Measurements from ENCODE around the gene CDH24.

The CDH24 gene

GRCh38 chr14:23089498-23090253 is 32.4 kb upstream of the CDH24 start:
- DNase-seq = no peak

DNA sequence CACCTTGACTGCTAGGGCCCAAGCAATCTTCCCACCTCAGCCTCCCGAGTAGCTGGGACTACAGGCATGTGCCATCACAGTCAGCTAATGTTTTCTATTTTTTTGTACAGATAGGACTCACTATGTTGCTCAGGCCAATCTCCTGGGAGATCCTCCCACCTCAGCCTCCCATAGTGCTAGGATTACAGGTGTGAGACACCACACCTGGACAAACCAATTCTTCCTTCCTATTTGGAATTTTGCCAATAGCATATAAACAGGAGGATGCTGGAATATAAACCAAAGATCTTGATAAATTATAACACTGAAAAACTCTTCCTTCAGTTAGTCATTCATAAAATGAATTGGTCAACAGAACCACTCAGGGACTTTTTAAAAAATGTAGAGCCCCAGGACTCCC is 29.2 kb upstream of the CDH24 start:
- no peak for DNase-seq

DNA sequence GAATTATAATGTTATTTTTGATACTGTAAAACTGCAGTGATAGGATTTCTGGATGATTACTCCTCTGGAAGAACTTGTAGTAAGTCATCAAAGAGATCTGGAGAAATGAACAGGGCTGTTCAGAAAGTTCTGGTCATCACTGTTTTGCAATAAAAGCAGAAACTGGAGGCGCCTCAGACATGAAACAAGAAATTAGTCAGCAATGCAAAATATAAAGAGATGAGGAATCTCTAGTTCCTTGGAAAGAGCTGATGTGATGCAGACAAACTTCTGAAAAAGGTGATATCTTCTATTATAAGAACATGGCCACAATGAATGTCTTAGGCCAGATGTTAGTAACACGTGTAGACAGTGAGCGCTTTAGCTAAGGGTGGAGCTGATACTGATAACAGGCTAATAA is 28.1 kb upstream of the CDH24 start:
- no peak for DNase-seq

DNA sequence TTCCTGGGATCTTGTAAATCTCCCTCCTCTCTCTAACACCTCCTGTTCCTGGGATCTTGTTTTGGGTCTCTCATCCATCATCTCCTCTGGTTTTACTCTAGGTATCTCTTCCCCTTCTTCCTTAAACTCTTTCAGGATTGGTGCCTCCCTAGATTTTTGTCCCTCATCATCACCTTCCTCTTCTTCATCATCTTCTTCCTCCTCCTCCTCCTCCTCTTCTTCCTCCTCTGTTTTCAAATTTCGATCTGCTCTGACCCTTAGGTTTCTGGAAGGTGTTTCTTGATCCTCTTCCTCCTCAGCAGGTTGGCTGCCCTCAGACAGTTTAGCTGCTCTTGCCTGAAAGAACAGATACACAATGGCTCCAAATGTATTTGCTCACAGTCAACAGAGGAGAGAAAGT is 23.2 kb upstream of the CDH24 start:
- DNase-seq = no peak

- no peak for DNase-seq
Observed at GRCh38 chr14:23079716-23080115, 22.4 kb upstream of the CDH24 start.

DNA sequence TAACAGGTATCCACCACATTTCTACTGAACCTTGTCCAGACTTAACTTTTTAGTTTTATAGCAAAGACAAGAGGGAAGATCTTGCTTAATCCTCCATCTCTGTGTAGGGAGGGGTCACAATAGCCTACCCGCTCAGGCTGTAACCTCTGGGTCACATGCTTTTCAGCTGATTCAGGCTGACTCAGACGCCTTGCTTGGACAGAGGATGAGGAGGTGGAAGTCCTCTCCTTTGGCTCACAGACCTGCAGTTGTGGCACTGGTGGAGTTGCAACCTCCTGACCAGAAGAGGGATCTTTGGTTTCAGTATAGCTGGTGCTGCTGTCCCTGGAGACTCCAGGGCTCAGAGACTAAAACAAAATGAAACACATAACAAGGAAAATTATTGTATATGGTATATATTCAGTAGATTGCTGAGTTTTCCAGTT is 21.4 kb upstream of the CDH24 start:
- no peak for DNase-seq

DNA sequence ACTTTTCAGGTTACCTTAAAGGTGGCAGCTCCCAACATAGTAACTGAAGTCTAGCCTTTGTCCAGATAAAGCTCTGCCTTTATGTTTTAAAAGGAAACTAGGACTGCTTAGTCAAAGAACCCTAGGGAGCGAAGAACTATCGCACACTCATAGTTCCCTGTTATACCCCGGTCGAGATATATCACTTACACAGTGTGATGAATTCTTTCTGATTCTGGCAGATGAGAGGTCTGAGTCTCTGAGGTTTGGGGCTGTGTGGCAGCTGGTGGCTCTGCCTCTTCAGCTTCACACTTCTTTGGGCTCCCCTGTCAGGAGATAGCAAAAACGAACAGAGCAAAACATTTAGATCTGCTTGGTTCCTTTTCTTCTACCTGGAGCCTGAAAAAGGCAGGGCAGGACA is 20.6 kb upstream of the CDH24 start:
- DNase-seq = no peak

DNA sequence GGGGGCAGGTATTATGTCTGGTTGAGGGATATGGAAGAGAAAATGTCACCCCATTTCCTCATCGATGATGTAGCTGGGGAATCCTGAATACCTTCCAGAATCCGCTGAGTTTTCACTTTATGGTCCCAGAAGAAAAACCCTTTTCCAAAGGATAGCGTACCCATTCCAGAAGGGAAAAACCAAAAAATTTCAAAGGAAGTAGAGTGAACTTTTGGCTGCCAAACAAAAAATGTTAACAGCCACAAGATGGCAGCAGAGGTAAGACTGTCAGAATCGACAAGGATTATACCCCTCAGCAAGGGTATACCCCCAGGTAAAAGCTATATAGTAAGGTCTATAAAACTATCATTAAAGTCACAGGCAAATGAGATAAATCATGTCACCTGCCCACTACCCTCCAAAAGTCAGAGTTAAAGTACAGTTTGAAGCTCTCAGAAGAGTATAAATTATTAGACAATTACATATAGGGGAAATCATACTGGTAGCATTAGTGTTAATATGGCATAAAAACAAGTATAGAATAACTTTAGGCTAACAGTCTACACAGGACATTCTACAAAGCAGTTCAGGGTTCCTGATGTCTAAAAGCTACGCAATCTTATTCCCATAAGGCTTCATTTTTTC is 19.6 kb upstream of the CDH24 start:
- DNase-seq = no peak

GRCh38 chr14:23074906-23075305 is 17.6 kb upstream of the CDH24 start:
- DNase-seq = no peak

GRCh38 chr14:23071921-23072539 is 14.7 kb upstream of the CDH24 start:
- no peak for DNase-seq

GRCh38 chr14:23071244-23071920 is 14.1 kb upstream of the CDH24 start:
- DNase-seq = no peak

- no peak for DNase-seq
Observed at GRCh38 chr14:23070262-23071129, 13.2 kb upstream of the CDH24 start.

- no peak for DNase-seq
Observed at GRCh38 chr14:23069413-23069806, 12.1 kb upstream of the CDH24 start.

DNA sequence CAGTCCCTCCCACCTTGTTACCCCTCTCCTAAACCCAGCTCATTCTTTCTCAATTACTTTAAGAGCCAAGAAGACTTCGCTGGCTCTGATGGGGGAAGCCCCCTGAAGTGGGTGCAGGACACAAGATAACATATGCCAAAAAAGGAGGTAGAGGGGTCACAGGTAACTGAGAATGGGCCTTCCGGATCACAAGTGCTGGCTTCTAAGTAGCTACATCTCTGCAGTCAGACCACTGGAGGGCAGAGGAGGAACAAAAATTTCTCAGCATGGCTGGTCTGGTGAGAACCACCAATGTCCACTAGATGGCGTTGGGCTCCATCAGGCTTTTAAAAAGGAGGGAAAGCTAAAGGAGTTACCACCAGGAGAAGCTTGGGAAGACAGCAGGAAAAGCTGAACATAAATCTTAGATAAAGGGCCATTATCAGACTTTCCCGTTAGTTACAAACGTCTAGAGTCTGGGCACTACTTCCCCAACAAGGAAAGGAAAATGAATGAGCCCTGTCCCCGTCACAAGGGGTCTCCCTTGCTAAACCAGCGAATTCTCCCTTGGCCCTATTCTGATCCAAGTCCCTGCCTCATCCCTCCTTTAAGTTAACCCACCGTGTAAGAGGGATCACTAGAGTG is 11.6 kb upstream of the CDH24 start:
- no peak for DNase-seq

- DNase-seq = no peak
Observed at GRCh38 chr14:23067847-23068788, 10.8 kb upstream of the CDH24 start.

GRCh38 chr14:23066855-23067744 is 9.8 kb upstream of the CDH24 start:
- DNase-seq = no peak

DNA sequence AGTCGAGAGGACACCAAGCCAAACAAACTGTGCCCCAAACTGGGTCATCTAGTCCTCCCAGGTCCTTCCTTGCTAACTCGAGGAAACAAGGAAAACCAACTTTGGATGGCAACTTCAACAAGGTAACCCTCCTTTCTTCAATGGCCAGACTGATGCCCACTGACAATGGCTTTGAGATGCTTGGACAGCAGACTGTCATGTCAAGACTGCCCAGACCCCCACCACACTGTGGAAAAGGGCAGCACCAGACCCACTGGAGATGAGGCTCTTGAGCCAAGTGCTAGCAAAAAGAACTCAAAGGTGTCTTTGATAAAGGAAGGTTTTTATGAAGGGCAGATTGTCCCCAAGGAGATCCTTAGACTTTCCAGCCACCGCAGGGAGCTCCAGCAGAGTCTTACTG is 9.0 kb upstream of the CDH24 start:
- no peak for DNase-seq

DNA sequence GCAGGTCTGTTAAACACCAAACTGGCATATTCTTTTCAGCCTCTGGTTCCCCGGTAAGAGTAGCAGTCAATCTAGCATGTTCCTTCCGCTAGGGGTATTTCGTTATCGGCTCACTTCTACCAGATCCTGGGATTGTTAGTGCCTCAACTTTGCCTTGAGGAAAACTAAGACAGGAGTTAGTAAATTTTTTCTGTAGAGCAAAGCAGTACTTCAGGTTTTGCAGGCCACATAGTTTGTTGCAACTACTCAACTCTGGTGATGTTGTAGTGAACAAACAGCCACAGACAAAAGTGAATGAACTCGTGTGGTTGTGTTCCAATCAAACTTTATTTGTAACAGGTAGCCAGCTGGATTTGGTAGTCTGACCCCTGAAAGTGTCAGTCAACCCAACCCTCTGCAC is 6.3 kb upstream of the CDH24 start:
- DNase-seq = no peak

DNA sequence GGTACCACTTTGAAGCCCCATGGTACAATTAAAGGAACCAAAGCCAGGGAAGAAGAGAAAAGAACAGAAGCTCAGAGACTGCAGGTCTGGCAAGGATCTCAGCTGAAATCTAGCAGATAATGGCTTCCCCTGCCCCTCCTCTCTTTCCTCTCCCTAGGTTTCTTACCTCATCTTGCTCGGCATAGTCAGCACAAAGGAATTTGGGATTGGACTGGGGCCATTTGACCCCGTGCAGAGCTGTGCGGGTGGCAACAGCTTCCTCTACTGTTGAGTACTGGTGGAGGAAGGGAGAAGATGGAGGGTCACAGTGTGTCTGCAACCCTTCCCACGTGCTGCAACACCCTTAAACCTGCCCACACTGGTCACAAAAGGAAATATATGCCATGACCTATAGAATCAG is 4.7 kb upstream of the CDH24 start:
- no peak for DNase-seq

All from SIG-M5 (cell line).